HPDE6-E6E7 (cell line): Measurements from ENCODE around the gene BNC1.
"Not testable (repeated sequence)": the region's sequence is repeated elsewhere in the genome, so short reads cannot be mapped to it uniquely, and the experiment has no call there.

ENCODE experiments used
- DNase-seq: peaks from one replicate; pipeline ENCODE4 v3.0.0; 2011; ENCODE audit warnings: missing footprints; ENCODE audit errors: extremely low spot score

BNC1 gene

GRCh38 chr15:83299462-83299861, 15.0 kb upstream of the BNC1 start:
- DNase-seq, result no peak

- no peak for DNase-seq
These were observed 11.0 kb upstream of the BNC1 start for GRCh38 chr15:83295417-83295816.

GRCh38 chr15:83293201-83293600, 8.7 kb upstream of the BNC1 start:
- no peak for DNase-seq

GRCh38 chr15:83292317-83292716, 7.9 kb upstream of the BNC1 start:
- no peak for DNase-seq

- DNase-seq, result no peak
These were observed 5.8 kb upstream of the BNC1 start for GRCh38 chr15:83290236-83290635.

GRCh38 chr15:83289160-83289559, 4.7 kb upstream of the BNC1 start:
- DNase-seq, result no peak

- DNase-seq, result peak; percentile 86
These were observed 3.9 kb upstream of the BNC1 start for GRCh38 chr15:83288381-83288801.

GRCh38 chr15:83287541-83288027, 3.1 kb upstream of the BNC1 start:
- no peak for DNase-seq

- DNase-seq, result no peak
These were observed 1.6 kb upstream of the BNC1 start for GRCh38 chr15:83285979-83286553.

- no peak for DNase-seq
These were observed 967 bp upstream of the BNC1 start for GRCh38 chr15:83285284-83285978.

GRCh38 chr15:83283813-83284558, 478 bp downstream of the BNC1 start:
- no peak for DNase-seq

- DNase-seq, result no peak
These were observed 1.2 kb downstream of the BNC1 start for GRCh38 chr15:83283138-83283812.

GRCh38 chr15:83282776-83283137, 1.7 kb downstream of the BNC1 start:
- no peak for DNase-seq

- DNase-seq, result no peak
These were observed 2.3 kb downstream of the BNC1 start for GRCh38 chr15:83282141-83282540.

GRCh38 chr15:83278191-83278590, 6.3 kb downstream of the BNC1 start:
- no peak for DNase-seq

GRCh38 chr15:83276661-83277060, 7.8 kb downstream of the BNC1 start:
- no peak for DNase-seq

GRCh38 chr15:83275412-83275811, 9.1 kb downstream of the BNC1 start:
- DNase-seq, result no peak

- no peak for DNase-seq
These were observed 14.3 kb downstream of the BNC1 start for GRCh38 chr15:83270176-83270575.

GRCh38 chr15:83268147-83268546, 16.3 kb downstream of the BNC1 start:
- DNase-seq, result no peak

GRCh38 chr15:83262594-83263315, 21.7 kb downstream of the BNC1 start:
- no peak for DNase-seq

- not testable (repeated sequence) for DNase-seq
These were observed 22.3 kb downstream of the BNC1 start for GRCh38 chr15:83262181-83262580.

GRCh38 chr15:83250781-83251180, 33.7 kb downstream of the BNC1 start:
- DNase-seq, result no peak
